Fibroblast of skin of left biceps (primary cell): Measurements from ENCODE around the gene PRSS56.

ENCODE experiments used
- DNase-seq, 2 experiments: peaks; one replicate each; pipeline ENCODE4 v3.0.0-alpha.2; 2013; ENCODE audit warnings: low read depth in 2 of 2

The PRSS56 gene

DNA sequence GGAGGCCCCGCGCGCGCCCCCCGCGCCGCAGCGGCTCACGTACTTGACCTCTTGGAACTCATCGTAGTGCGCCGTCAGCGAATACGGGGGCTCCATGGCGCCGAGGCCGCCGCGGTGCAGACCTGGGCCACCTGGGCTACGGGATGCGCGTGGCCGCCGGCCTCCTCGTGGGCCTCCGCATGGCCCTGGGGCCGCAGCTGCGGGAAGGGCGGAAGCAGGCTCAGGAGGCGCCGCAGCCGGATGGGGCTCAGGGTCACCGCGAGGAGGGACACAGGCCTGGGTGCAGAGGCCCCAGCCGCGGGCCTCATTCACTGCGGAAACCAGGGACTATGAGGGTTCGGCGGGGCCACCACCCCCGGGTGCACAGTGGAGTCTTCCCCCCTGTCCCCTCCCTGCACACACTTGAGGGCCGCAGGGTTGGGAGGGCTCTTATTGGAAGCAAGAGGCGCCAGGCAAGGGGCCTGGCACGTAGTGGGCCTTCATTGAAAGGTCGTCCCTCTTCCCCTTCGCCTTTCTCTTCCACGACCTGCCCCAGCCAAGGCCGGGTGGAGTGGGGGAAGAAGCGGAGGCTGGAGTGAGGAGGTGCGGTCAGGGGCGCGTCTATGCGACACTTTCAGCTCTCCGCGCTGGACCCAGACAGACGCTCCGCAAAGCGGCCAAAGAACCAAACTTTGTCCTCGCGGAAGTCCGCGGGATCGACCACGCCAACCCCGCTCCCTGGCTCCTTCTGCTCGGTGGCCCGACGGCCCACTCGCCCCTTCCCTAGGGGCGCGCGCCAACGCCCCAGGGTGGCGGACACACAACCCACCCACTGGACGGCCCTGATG lies 33.4 kb upstream of the PRSS56 start:
- no peak for DNase-seq

DNA sequence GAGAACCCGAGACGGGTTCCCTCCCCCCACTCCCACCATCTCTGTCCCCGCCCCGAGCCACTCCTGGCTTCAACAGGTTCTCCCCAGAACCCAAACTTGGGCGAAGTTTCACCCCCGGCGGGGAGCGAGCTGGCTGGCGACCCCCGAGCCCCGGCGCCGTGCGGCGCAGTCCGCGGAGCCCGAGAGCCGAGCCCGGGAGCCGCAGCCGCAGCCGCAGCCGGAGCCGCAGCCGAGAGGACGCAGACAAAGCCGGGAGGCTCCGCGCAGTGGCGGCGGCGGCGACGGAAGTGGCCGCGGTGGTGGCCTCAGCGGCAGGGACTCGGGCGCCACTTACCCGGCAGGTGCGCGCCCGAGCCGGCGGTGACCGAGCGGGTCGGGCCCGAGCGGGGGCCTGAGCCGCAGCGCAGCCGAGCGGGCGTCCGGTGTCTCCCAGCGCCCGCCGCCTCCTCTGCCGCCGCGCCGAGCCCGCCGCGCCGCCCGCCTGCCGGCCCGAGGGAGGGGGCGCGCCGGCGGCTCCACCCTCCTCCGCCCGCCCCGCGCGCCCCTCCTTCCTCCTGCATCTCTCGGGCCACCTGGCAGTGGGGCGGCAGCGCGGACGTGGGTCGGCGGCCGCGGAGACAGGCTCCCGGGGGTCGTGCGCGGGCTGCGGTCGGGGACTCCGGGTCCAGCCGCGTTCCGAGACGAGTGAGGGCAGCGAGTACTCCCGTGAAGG lies 32.6 kb upstream of the PRSS56 start, which contains the start of gene ECEL1:
TSS of gene ECEL1 (minus strand) at position 450 of the 712 bp plus-strand sequence. CDS start 1,181 bp downstream, outside the sequence.
- no peak for DNase-seq

DNA sequence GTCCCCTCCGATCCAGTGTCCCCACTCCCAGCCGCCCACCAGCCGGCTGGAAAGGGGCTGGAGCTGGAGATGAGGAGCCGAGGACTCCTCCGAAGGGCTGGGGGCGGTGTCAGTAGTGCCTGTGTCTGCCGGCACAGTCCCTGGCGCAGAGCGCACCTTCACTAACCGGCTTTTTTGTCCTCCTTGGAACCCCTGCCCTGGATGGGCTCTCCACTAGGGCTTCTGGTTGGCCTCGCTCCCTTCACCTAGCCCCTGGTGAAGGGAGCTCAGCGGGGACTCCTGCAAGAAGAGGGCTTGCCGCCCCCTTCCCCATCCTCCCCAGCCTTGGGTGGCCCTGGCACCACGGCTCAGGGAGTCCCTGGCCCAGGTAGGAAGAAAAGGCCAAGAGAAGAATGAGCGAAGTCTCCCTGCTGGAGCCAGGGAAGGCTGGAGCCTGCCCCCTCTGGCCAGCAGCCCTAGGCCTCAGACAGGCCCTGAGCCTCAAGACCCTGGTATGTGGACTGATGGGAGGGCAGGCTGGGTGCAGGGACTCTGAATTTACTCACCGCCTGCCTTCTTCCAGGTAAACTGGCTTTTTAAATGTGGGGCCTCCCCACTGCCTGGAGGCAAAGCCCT lies 32.0 kb upstream of the PRSS56 start:
- no peak for DNase-seq

DNA sequence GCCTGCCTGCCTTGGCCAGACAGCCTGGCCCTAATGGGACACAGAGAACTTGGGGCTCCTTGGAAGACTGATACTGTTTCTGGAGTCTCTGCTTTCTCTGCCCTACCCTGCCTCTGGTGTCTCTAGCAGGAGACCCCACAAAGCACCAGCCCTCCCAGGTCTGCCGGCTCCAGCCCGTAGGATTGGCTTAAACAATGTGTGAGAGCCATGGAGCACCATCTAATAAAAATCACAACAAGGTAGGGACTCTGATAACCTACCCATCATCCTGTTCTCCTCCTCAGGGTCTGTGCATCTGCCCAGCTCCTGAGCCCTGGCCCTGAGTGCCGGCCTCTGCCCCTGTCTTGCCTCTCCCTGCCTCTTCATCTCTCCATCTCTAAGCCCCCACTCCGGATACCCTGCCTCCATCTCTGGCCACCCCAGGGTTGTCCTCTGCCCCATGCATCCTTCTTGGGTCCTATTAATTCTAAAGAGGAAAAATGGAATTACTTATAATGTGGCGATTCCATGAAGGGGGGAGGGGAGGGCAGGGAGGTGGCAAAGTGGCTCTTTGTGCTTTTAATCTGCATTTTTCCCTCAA lies 31.4 kb upstream of the PRSS56 start:
- DNase-seq: no peak

DNA sequence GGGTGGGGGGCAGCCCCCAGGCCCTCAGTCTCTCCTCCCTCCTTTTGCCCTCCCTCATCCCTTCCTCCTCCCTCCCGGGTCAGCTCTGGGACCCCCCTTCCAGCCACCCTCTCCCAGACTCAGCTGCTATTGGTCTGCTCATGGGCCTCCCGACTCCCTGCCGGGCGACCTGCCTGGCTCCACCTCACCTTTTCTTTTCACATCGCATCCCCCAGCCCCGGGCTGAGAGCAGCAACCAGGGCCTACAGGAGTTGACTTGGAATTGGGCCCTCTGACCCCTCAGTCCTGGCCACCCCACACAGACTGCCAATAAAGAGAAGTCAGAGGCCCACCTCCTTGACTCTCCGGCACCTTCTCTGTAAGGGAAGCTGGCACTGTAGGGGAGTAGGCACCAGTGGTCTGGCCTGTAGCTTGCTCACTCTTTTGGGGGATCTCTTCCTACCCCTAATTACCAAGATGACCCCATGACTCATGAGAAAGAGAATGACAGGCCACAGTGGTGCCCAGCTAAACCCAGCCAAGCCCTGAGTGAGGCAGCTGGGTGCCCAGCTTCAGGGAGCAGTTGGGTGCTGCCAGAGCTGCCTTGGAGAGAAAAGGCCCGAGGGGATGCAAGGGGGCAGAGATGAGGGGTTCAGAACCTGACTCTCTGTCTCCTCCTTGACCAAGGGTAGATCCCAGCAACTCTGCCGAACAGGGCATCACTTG lies 30.5 kb upstream of the PRSS56 start:
- no peak for DNase-seq

DNA sequence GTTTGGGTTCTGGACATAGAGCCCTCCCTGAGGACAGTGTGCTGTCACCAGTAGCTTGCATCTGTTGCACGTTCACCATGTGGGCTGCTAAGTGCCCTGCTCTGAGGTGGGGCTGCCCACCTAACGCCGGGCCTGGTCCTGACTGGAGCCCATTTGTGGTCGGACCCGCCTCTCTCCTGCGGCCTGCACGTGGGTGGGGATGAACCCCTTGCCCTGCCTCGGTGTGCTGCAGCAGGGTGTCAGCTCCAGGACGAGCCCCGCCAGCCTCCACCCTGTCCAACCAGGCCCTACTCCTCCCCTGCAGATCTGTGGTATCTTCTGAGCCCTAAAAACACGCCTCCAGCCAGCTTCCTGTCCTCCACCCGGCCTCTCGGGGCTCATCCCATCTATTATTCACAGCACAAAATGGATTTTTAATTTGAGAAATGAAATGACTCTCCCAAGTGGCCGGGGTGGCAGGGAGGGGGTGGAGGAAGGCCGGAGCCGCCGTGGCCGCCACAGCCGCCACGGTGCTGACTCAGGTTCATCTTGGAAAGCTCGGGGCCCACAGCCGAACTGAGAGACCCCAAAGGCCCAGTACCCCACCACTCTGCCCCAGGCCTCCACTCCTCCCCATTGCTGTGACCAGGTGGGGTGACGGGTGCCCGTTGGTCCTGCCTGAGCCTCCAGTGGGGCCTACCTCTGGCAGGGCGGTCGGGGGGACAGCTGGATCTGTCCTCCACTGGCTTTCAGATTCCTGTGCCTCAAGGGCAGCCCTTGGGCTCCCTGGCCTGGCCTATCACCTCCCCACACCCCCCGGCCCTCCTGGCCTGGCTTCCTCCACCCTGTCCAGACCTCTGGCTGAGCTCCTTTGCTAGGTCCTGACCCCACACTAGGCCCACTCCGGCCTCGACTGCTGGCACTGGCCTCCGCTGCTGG lies 29.7 kb upstream of the PRSS56 start:
- DNase-seq: no peak

DNA sequence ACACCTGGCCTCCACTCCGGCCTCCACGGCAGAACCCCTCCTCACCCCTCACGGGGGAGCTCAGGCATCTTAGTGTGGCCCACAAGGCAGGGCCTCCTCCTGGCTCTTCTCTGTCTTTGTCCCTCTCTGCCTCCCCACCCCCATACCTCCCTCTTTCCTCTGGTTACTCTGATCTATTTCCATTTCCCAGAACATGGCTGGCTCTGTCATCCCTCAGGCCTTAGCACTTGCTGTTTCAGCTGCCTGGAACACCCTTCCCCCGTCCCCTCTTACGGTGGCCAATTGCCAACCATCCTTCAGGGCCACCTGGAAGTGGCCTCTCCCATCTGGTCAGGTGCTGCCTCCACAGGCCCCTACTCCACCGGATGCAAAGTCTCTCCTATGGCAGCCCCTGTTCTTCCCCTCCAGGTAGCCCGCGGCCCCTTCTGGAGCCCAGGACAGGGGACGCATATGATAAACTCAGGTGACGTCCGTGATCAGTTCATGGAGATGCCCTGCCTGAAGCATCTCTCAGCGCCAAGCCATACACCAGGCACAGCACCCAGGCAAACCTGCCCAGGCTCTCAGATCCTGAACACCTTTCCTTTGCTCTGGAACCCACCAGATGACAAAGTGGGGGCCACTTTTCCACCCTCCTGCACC lies 28.9 kb upstream of the PRSS56 start:
- DNase-seq: no peak

DNA sequence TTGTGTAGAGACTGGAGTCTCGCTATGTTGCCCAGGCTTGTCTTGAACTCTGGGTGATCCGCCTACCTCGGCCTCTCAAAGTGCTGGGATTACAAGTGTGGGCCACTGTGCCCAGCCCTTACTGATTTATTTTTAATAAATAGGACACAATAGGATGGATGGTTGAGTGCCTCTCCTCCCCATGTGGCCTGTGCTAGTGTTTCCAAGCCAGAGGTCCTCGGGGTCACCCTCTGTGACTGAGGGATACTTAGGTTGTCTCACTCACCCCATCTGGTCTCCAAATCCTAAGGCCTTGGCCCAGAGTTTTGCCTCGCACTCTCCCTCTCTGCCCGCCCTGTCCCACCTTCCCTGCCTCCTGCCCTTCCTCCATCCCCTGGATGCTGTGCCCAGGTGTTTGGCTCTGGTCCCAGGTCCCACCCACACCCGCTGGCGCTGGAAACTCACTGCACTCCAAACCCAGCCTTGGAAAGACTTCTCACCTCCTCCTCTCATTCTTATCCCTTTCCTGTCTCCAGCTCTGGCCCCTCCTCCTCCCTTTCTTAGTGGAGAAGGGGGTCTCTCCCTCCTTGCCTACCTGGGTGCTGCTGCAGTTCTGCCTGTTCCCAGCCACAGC lies 27.8 kb upstream of the PRSS56 start:
- DNase-seq: no peak

DNA sequence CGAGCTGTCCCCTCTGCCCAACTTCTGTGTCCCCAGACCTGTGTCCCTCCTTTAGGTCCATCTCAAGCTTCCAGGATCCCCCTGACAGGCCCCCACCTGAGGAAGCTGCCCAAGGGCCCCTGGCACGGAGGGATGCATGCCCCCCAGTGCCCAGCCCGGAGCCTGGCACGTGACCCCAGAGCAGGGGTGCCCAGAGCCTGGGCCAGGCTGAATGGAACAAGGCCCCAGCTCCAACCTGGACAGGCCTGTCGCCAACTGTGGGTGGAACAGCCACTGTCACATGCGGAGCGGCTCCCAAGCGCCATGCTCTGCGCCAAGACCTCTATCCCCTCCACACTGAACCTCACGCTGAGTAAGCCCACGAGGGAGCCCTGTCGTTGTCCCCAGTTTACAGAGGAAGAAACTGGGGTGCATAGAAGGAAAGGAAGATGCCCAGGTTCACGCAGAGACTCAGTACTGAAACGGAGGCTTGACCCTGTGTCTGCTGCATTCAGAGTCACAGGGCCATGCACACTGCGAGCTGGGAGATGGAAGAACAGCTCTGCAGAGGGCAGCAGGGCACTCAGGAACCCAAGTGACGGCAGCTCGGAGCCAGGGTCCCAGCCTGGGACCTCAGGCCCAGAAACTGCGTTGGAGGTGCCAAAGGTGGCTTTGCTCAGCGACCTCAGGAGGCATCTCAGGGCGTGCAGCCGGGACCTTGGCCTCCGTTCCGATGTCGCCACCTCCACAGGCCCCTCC lies 27.1 kb upstream of the PRSS56 start:
- DNase-seq: no peak

DNA sequence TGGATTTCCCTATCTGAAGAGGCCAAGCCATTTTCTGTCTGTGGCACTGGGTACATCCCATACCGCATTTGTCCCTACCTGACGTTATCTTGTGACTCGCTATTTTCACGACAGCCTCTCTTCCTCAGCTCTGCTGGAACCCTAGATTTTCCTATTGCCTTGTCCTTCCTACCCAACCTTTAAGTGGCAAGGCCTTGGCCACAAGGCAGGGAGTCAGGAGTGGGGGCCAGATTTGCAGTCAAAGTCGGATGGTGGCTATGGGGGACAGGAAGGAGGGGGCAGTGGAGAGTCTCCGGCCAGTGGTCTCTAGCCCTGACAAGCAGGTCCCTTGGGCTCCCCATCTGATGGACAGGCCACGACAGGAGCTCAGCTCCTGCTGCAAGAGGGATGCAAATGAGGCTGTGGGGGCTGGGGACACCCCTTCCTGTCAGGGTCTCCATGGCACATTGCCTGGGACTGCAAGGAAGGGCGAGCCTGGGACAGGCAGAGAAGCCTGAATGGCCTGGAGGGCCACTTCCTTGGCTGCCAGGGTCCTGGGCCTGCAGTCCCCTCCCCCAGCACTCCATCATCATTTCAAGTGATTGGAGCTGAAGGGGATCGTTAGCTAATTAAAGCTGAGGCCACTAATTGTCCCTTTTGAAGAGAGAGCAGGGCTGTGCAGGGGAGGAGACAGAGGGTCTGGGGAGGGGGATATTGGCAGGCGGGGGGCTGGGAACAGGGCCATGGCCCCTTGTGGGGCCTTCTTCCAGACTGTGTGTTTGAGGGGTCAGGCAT lies 26.3 kb upstream of the PRSS56 start:
- no peak for DNase-seq

DNA sequence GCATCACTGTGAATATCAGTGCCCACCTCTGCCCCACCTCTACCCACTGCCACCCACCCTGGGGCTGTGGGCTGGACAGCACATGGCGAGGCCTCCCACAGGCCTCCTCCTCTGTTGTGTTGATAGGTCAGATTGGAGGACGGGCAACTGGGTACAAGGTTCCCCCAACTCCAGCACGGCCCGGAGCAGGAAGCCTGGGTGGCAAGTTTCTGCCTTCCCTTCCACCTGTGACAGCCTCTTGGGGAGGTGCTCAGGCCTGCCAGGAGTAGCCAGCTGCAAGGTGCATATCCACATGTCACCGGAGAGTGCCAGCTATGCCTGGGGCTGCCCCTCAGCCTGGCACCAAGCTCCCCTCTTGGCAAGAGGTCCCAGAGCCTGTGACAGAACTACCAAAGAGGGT lies 25.6 kb upstream of the PRSS56 start:
- DNase-seq: no peak

DNA sequence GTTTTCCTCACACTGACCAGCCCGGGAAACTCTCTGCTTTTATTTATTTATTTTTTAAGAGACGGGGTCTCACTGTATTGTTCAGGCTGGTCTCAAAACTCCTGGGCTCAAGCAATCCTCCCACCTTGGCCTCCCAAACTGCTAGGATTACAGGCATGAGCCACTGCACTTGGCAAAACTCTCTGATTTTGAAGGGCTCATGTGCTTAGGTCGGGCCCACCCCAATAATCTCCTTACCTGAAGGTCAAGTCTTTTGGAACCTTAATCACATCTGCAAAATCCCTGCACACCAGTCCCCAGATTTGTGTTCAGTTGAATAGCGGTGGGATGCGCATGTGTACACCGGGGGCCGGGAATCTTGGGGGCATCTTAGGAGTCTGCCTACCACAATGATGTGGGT lies 24.9 kb upstream of the PRSS56 start:
- DNase-seq: no peak

DNA sequence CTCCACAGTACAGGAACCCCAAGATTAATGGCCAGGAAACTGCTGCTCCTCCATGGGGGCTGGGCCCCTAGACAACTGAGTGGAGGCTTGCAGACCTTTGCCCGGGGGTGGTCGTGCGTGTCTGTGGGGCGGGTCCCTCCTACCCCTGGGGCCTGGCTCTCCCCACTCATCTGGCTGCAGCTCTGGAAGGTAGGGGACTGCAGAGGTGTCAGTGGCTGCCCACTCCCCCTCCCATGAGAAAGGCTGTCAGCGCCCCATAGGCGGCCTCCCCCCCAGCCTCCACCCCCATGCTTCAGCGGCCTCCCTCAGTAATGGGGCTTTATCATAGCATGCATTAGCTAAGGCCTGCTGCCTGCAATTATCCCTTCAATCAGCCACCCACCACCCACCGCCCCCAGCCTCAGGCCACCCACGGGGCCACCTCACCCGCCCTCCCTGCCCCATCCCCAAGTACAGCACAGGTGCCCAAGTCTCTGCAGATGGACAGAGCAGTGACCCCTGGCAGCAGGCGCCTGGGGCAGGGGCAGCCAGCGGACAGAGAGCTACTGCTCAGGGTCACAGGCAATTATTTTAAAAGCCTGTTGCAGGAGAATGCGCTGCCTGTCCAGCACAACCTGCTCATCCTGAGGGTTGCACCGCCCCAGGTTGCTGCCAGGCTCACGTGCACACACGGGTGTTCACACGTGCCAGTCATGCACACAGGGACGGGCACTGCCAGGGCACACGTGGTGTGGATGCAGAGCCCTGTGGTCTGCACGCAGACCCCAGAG lies 23.5 kb upstream of the PRSS56 start:
- no peak for DNase-seq

DNA sequence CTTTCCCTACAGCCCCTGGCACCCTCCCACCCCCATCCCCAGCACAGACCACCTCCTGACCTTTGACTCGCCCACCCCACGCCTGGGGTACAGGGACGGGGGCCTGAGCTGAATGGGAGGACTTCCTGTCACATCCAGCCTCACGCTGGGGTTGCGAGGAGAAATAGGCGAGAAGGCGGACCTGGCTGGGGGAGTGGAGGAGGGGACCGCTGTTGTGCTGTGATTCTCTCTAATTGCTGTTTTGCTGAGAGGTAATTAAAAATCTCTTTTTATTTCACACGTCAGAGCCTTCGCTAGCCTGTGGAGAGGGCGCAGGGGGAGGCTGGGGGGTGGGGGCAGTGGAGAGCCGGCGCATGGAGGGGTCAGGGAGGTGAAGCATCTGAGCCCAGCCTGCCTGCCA lies 22.8 kb upstream of the PRSS56 start:
- DNase-seq: no peak

DNA sequence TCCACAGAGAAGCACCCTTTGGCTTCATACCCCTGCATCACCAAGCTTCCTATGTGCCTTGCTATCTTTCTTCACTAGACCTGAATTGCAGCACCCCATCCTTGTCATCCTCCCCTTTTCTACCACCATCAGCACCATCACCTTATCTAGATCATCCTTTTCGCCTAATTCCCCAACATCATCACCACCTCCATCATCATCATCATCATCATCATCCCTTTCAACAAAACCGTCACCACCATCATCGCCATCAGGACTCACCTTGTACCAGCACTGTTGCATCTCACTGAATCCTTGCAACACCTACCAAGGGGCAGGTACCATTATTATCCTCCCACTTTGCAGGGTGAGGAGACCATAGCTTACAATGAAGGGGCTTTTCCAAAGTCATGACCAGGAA lies 21.7 kb upstream of the PRSS56 start:
- DNase-seq: no peak

DNA sequence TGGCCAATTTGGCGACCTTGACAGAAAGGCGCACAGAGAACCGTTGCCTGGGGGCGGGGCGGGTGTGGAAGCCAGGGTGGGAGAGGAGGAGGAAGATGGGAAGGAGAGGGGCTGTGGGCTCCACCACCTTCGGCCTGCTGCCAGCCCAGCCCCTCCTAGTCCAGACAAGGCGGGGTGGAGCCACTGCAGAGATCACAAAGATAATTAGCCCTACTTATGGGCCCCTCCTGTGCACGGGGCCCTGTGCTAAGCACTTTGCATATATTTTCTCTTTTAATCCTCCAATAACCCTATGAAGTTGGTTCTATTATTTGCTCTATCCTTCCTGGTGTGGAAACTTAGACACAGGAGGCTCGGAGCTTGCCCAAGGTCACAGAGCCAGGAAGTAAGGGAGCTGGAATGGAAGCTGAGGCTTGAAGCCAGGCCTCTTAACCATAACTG lies 18.8 kb upstream of the PRSS56 start:
- DNase-seq: no peak

DNA sequence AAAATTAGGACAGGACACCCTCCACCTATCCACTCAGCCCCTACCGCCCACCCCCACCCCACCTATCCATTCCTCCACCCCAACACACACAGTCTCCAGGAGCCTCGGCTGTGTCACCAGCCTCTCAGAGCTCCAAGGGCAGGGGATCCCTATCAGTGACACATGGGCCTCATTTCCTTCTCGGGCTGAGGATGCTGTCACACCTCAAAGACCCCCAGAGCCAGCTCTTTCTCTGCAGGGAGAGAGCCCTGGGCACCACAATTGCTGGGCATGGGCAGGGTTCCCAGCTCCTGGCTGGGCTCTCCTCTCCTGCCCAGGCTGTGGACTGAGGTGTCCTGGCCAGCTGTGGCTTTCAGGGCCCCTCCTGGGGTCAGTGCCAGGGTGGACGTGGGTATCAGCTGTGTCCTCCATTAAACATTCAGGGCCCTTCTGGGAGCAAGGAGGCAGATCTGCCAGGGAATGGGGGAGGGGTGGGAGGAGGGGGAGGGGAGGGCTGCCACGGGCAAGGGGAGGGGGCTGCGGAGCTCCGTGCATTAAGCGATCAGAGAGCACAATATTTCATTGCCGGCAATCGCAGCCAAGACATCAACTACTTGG lies 18.3 kb upstream of the PRSS56 start:
- no peak for DNase-seq
